Fibroblast of skin of left quadriceps (primary cell): Measurements from ENCODE around the gene GATAD1.
"Not testable (repeated sequence)": the region's sequence is repeated elsewhere in the genome, so short reads cannot be mapped to it uniquely, and the experiment has no call there.

Experiments used
- DNase-seq, 2 experiments: peaks; one replicate each; pipeline ENCODE4 v3.0.0-alpha.2; 2013; ENCODE audit warnings: low read depth in 2 of 2

The GATAD1 gene

GRCh38 chr7:92483624-92484023 lies 36.3 kb downstream of the GATAD1 start:
- DNase-seq = not testable (repeated sequence)

GRCh38 chr7:92484226-92484625 lies 36.9 kb downstream of the GATAD1 start:
- not testable (repeated sequence) for DNase-seq

GRCh38 chr7:92485267-92485892 lies 38.1 kb downstream of the GATAD1 start:
- no peak for DNase-seq

DNA sequence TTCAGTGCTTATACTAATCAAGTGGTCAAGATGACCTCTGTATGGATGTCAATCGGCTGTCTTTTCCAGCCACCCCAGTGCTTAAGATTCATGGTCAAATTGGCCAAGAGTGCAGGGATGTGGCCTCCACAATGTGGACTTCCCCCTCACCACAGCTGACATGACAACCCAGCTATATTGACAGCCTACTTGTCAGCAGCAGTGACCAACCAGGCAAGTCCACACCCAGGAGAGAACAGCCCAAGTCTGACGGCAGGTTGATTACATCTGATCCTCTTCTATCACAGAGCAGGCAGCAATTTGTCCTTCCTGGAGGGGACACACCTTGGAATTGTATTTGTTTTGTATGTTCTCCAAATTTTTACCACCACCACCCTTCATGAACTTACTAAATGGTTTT lies 38.7 kb downstream of the GATAD1 start:
- no peak for DNase-seq

DNA sequence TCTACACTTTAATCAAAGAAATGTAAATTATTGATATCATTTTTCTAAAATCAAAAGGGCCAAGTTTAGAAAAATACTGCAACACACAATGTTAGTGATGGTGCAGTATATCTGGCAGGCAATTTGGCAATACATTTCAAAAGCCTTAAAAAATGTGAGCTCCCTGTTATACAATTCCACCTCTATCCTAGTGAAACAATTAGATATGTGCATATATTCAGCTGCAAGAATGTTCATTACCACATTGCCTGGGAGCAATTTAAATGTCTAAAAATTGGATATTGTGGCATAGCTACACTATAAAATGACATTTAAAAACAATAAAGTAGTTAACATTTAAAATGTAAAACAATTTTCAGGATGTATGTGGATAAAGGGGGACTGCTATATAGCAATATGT lies 40.5 kb downstream of the GATAD1 start:
- no peak for DNase-seq

DNA sequence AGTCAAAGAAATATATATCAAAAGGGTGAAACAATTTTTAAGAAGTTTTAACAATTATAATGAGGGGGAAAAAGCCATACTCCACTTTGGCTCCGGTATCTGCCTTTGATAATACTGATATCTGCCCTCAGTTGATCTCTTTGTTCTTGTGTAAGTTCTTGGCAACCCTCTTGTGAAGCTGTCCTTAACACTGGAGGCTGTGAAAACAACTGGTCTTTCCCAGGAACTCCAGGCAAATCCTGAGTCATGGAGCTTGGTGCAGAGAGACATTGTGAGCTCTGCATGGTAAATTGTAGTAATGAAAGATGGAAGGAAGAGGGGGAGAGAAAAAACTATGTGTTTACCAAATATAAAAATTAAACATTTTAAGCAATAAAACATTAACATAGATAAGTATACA lies 42.4 kb downstream of the GATAD1 start:
- DNase-seq = no peak

GRCh38 chr7:92496876-92497275 lies 49.6 kb downstream of the GATAD1 start:
- no peak for DNase-seq

DNA sequence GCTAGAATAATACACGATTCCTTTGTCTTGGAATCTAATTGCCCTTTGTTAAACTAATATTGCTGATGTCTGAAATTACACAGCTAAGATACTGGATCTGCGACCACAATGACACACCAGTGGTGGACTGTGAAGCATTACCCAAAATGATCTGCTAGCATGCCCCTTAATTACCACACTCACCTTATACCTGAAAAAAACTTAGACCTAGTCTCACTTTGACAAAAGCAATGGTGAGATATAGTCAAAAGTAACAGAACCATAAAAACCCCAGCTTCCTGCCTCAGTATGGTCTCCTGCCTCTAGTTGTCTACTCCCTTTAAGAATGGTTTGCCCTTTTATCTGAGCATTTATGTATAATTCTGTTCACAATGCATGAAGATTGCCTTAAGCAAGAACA lies 51.3 kb downstream of the GATAD1 start:
- no peak for DNase-seq

- DNase-seq = no peak
Observed at GRCh38 chr7:92503767-92504166, 56.5 kb downstream of the GATAD1 start.

- DNase-seq = no peak
Observed at GRCh38 chr7:92504563-92504962, 57.3 kb downstream of the GATAD1 start.

DNA sequence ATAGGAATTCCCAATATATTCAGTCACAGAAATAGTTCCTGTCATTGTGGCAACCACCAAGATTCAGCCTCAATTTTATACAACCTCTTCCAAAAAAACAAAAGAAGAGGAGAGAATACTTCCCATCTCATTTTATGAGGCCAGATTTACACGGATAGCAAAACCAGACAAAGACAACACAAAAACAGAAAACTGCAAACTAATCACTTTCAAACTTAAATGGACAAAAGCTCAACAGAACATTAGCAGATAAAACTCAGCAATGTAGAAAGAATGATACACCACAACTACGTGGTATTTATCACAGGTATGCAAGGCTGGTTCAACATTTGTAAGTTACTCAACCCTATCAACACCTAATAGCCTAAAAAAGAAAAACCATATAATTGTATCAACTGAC lies 59.1 kb downstream of the GATAD1 start:
- DNase-seq = no peak

GRCh38 chr7:92508946-92509345 lies 61.7 kb downstream of the GATAD1 start:
- no peak for DNase-seq
